H1 (cell line): ENCODE measurements around the gene MMP13. TPM values are rescaled to one million over a fixed set of nuclear protein-coding genes. Genes with fewer than 3 reads are reported as not detected.

Source experiments
- CTCF ChIA-PET: fragments of 300-600 bp; sonication (Branson Sonifier 250); formaldehyde crosslinking; loops from one replicate; lab custom pipeline; 2021; ENCODE audit not compliant: partially characterized antibody; lab: Charles Lee
- POLR2A ChIA-PET: fragments of 300-600 bp; sonication (Branson Sonifier 250); formaldehyde crosslinking; loops from one replicate; lab custom pipeline; 2021; ENCODE audit warnings: inconsistent platforms; ENCODE audit not compliant: partially characterized antibody; lab: Charles Lee
- DNase-seq, 2 experiments: peaks; one replicate each; pipeline versions ENCODE4 v3.0.0 to v3.0.0-alpha.2; 2010 to 2022; ENCODE audit warnings: low spot score in 2 of 2, low read depth in 1 of 2, mixed read lengths in 1 of 2
- FAIRE-seq: peaks from 2 replicates; lab custom pipeline; 2011; peaks lifted over from hg19 to GRCh38; lab: Jason Lieb, UNC
- H2AFZ ChIP-seq: 2 replicates; pipeline ENCODE4 v1.8.1; 2012; ENCODE audit warnings: low read length, inconsistent platforms
- H2AK5ac ChIP-seq: 2 replicates; pipeline ENCODE4 v1.6.1; 2013; ENCODE audit warnings: low read depth, low read length
- H2BK120ac ChIP-seq: replicated peaks from 2 replicates; pipeline ENCODE3; 2013; ENCODE audit warnings: low read depth, low read length, inconsistent platforms
- H2BK12ac ChIP-seq: 2 replicates; pipeline ENCODE4 v1.6.1; 2013; ENCODE audit warnings: low read depth, low read length
- H2BK15ac ChIP-seq: 2 replicates; pipeline ENCODE4 v1.6.1; 2013; ENCODE audit warnings: low read length
- H2BK20ac ChIP-seq: 2 replicates; pipeline ENCODE4 v1.6.1; 2013; ENCODE audit warnings: low read length
- H2BK5ac ChIP-seq: 2 replicates; pipeline ENCODE4 v1.6.1; 2013; ENCODE audit warnings: low read depth, low read length
- H3K14ac ChIP-seq: 2 replicates; pipeline ENCODE4 v1.6.1; 2013; ENCODE audit warnings: inconsistent platforms; ENCODE audit not compliant: insufficient read length
- H3K18ac ChIP-seq: 2 replicates; pipeline ENCODE4 v1.6.1; 2013; ENCODE audit warnings: low read length; ENCODE audit errors: extremely low read depth
- H3K23ac ChIP-seq: 2 replicates; pipeline ENCODE4 v1.6.1; 2013; ENCODE audit warnings: inconsistent platforms; ENCODE audit not compliant: insufficient read length
- H3K23me2 ChIP-seq: 2 replicates; pipeline ENCODE4 v1.6.1; 2013; ENCODE audit warnings: low read depth, low read length
- H3K27ac ChIP-seq: 2 replicates; pipeline ENCODE4 v1.6.1; 2011; ENCODE audit warnings: low read depth, low read length, inconsistent platforms
- H3K27me3 ChIP-seq, 4 experiments: replicated peaks in 1 of 4; 1 replicate in 1 of 4; 2 replicates in 3 of 4; pipeline versions ENCODE4 v1.6.1 to v1.8.1; 2011 to 2013; ENCODE audit warnings: low read length in 3 of 4, mild to moderate bottlenecking in 3 of 4, inconsistent platforms in 2 of 4, mixed read lengths in 2 of 4, moderate library complexity in 1 of 4; ENCODE audit not compliant: control insufficient read depth in 3 of 4, insufficient read depth in 3 of 4; ENCODE audit errors: extremely low read depth in 1 of 4
- H3K36me3 ChIP-seq, 4 experiments: 2 replicates each; pipeline versions ENCODE4 v1.6.1 to v1.8.1; 2011 to 2013; ENCODE audit warnings: mild to moderate bottlenecking in 4 of 4, low read length in 3 of 4, moderate library complexity in 2 of 4, control low read depth in 1 of 4, inconsistent platforms in 1 of 4; ENCODE audit not compliant: insufficient read depth in 4 of 4, control insufficient read depth in 2 of 4
- H3K4ac ChIP-seq: replicated peaks from 2 replicates; pipeline ENCODE3; 2013; ENCODE audit warnings: low read length, low read depth, mixed read lengths, inconsistent platforms; ENCODE audit not compliant: insufficient read length
- H3K4me1 ChIP-seq, 4 experiments: replicated peaks in 1 of 4; 1 replicate in 1 of 4; 2 replicates in 3 of 4; pipeline versions ENCODE4 v1.6.1 to v1.8.1; 2011 to 2013; ENCODE audit warnings: low read length in 3 of 4, inconsistent platforms in 2 of 4, mixed read lengths in 1 of 4; ENCODE audit not compliant: insufficient read depth in 4 of 4, control insufficient read depth in 3 of 4
- H3K4me2 ChIP-seq, 2 experiments: 2 replicates each; pipeline versions ENCODE4 v1.6.1 to v1.8.1; 2011 to 2013; ENCODE audit warnings: low read depth in 2 of 2, low read length in 2 of 2, control low read depth in 1 of 2, inconsistent platforms in 1 of 2, mild to moderate bottlenecking in 1 of 2; ENCODE audit not compliant: insufficient read depth in 1 of 2
- H3K4me3 ChIP-seq, 4 experiments: fragments of 200-600, 300-600 bp in 1 of 4; sonication (generic), shearing (Covaris generic), sonication (Bioruptor Twin) in 1 of 4; 2 replicates each; pipeline versions ENCODE4 v1.5.1 to v1.8.1; 2011 to 2016; ENCODE audit warnings: low read length in 4 of 4, low read depth in 3 of 4, control low read depth in 2 of 4, inconsistent platforms in 2 of 4, mild to moderate bottlenecking in 2 of 4, mixed read lengths in 1 of 4, moderate library complexity in 1 of 4; ENCODE audit not compliant: insufficient read depth in 2 of 4; ENCODE audit errors: extremely low read depth in 1 of 4
- H3K56ac ChIP-seq: replicated peaks from 2 replicates; pipeline ENCODE3; 2013; ENCODE audit warnings: low read depth, mild to moderate bottlenecking, mixed read lengths, low read length, inconsistent platforms; ENCODE audit not compliant: insufficient read length
- H3K79me1 ChIP-seq: 2 replicates; pipeline ENCODE4 v1.6.1; 2013; ENCODE audit warnings: low read depth, low read length, control low read depth
- H3K79me2 ChIP-seq, 2 experiments: 2 replicates each; pipeline versions ENCODE4 v1.6.1 to v1.8.1; 2012 to 2013; ENCODE audit warnings: low read length in 2 of 2, mild to moderate bottlenecking in 2 of 2, inconsistent platforms in 1 of 2; ENCODE audit not compliant: insufficient read depth in 2 of 2, control insufficient read depth in 1 of 2
- H3K9ac ChIP-seq, 4 experiments: replicated peaks in 1 of 4; 1 replicate in 1 of 4; 2 replicates in 3 of 4; pipeline versions ENCODE4 v1.6.1 to v1.8.1; 2011 to 2013; ENCODE audit warnings: low read depth in 3 of 4, low read length in 3 of 4, control low read depth in 2 of 4, mild to moderate bottlenecking in 2 of 4, moderate library complexity in 2 of 4, inconsistent platforms in 1 of 4; ENCODE audit errors: extremely low read depth in 1 of 4
- H3K9me3 ChIP-seq, 2 experiments: 2 replicates each; pipeline versions ENCODE4 v1.6.1 to v1.8.1; 2012 to 2013; ENCODE audit warnings: mild to moderate bottlenecking in 2 of 2, moderate library complexity in 2 of 2, control low read depth in 1 of 2, inconsistent platforms in 1 of 2, low read depth in 1 of 2, low read length in 1 of 2, mixed read lengths in 1 of 2; ENCODE audit not compliant: insufficient read depth in 2 of 2
- H4K20me1 ChIP-seq, 2 experiments: replicated peaks in 1 of 2; 2 replicates each; pipeline versions ENCODE3 to v1.8.1; 2011 to 2013; ENCODE audit warnings: inconsistent platforms in 2 of 2, low read length in 2 of 2, mild to moderate bottlenecking in 1 of 2; ENCODE audit not compliant: insufficient read depth in 2 of 2, control insufficient read depth in 1 of 2
- H4K5ac ChIP-seq: 2 replicates; pipeline ENCODE4 v1.6.1; 2013; ENCODE audit warnings: low read length, low read depth, mixed read lengths, inconsistent platforms; ENCODE audit not compliant: insufficient read length
- H4K8ac ChIP-seq: 2 replicates; pipeline ENCODE4 v1.8.0; 2013; ENCODE audit warnings: mild to moderate bottlenecking, moderate library complexity, low read length, inconsistent platforms; ENCODE audit not compliant: insufficient read depth; ENCODE audit errors: extremely low read depth
- H4K91ac ChIP-seq: replicated peaks from 2 replicates; pipeline ENCODE3; 2013; ENCODE audit warnings: low read length, mixed read lengths, inconsistent platforms; ENCODE audit not compliant: insufficient read length
- CBX5 ChIP-seq: fragments of 300-800, 300-1000 bp; sonication (generic); IDR thresholded peaks from 2 replicates; pipeline ENCODE4 v1.7.1; 2016; ENCODE audit warnings: antibody characterized with exemption, low read length, low read depth
- CREB1 ChIP-seq: IDR thresholded peaks from 2 replicates; pipeline ENCODE4 v1.6.1; 2012; ENCODE audit warnings: inconsistent platforms
- CTBP2 ChIP-seq: IDR thresholded peaks from 2 replicates; pipeline ENCODE4 v1.7.0; 2011; ENCODE audit warnings: borderline replicate concordance, mild to moderate bottlenecking, moderate library complexity, mixed read lengths, low read length; ENCODE audit not compliant: insufficient read depth, insufficient read length
- EP300 ChIP-seq, 2 experiments: IDR thresholded peaks; 1 replicate in 1 of 2; 2 replicates in 1 of 2; pipeline ENCODE4 v1.6.1; 2011 to 2012; ENCODE audit warnings: low read depth in 2 of 2, low read length in 2 of 2, mild to moderate bottlenecking in 2 of 2, borderline replicate concordance in 1 of 2, inconsistent platforms in 1 of 2, moderate library complexity in 1 of 2
- KDM1A ChIP-seq: fragments of 200-600, 300-600 bp; sonication (generic); IDR thresholded peaks from 2 replicates; pipeline ENCODE4 v1.7.1; 2016; ENCODE audit warnings: mild to moderate bottlenecking, low read length, borderline replicate concordance
- WGBS, 2 experiments: shearing (Covaris generic) in 1 of 2; methylation state at CpG; one replicate each; pipeline versions ENCODE4 v1.1.6 to v1.1.7; 2013 to 2015; ENCODE audit warnings: low lambda C conversion rate in 2 of 2, mixed read lengths in 2 of 2, inconsistent platforms in 1 of 2, low coverage in 1 of 2, missing lambda C conversion rate in 1 of 2; ENCODE audit not compliant: insufficient replicate concordance in 2 of 2, insufficient coverage in 1 of 2, insufficient read length in 1 of 2; ENCODE audit errors: extremely low coverage in 1 of 2, missing lambda C conversion rate in 1 of 2; 5-methylcytosine and 5-hydroxymethylcytosine counted together
- polyA plus RNA-seq, 7 experiments: library from polyadenylated mRNA; depleted of rRNA in 3 of 7; stranded (reverse) in 5 of 7; unstranded in 2 of 7; fragments of >200 nt in 5 of 7; fragments of 200-250 nt in 2 of 7; gene quantifications; 1 replicate in 5 of 7; 2 replicates in 1 of 7; 4 replicates in 1 of 7; pipeline versions ENCODE4 v1.2.1 to v1.2.3, GENCODE V29; 2011 to 2013; ENCODE audit warnings: missing spikeins in 2 of 7, mixed read lengths in 2 of 7
- total RNA-seq: library from RNA; stranded (reverse); fragmentation: NEBNext Ultra II Directional; extraction: Animal tissue kit (Norgen Biotek cat#: 25700); gene quantifications from 2 replicates; pipeline ENCODE4 v1.2.1, GENCODE V29; 2021
- TF ChIP-seq, protein P1 (sequence below): IDR thresholded peaks from 2 replicates; pipeline ENCODE4 v1.6.1; 2012; ENCODE audit warnings: inconsistent platforms

The MMP13 gene
- total and polyA plus RNA-seq, 2 of the 8 experiments (the other 6 are each of a cell fraction or from before 2014, with no cell fraction given): not detected

GRCh38 chr11:102991776-102992175 is 36.2 kb upstream of the MMP13 start:
- no peaks in the 10 kb centered on the region for H3K23me2 ChIP-seq
- H3K18ac ChIP-seq: no peak overlapping the region
- H2AFZ ChIP-seq: no peak overlapping the region
- no peak overlapping the region for H2AK5ac ChIP-seq
- no peak overlapping the region for H2BK5ac ChIP-seq
- no peaks in the 10 kb centered on the region for H3K36me3 ChIP-seq
- no peak overlapping the region for H3K4me2 ChIP-seq
- no peak overlapping the region for H2BK120ac ChIP-seq
- H2BK15ac ChIP-seq: no peak overlapping the region
- no peak for FAIRE-seq
- no peak overlapping the region for H2BK20ac ChIP-seq
- H3K23ac ChIP-seq: no peak overlapping the region
- no peak overlapping the region for H3K4me3 ChIP-seq
- no peaks in the 10 kb centered on the region; a peak in 1 of 7 replicates for H3K27me3 ChIP-seq
- no peaks in the 10 kb centered on the region for H3K9me3 ChIP-seq
- H3K79me1 ChIP-seq: no peaks in the 10 kb centered on the region
- H3K4me1 ChIP-seq: 0 out of 7 replicates have a peak, but pooled peaks cover 0 to 3% (median 0%) of the 10 kb centered on the region in 4 experiments
- H3K14ac ChIP-seq: no peak overlapping the region
- ChIA-PET POLR2A (no interaction called here), CTCF (no interaction called here)
- H2BK12ac ChIP-seq: no peak overlapping the region
- H3K27ac ChIP-seq: no peak overlapping the region
- no peak overlapping the region for H3K56ac ChIP-seq
- no peak for DNase-seq
- no peak overlapping the region for H3K4ac ChIP-seq
- H4K8ac ChIP-seq: no peak overlapping the region
- H3K79me2 ChIP-seq: no peaks in the 10 kb centered on the region
- WGBS, 2 experiments: 89% methylated on average over 3 of the region's 3 CpGs; no CpG with 5 or more reads in 1 of the 2 experiments
- no peak overlapping the region for H3K9ac ChIP-seq
- H4K20me1 ChIP-seq: no peaks in the 10 kb centered on the region
- H4K91ac ChIP-seq: no peak overlapping the region
- H4K5ac ChIP-seq: no peak overlapping the region
- TF ChIP-seq CTBP2 (no peak), CBX5 (no peak), CREB1 (no peak), KDM1A (no peak), EP300 (IDR thresholded peaks at IDR 0.05; ENCODE audit: borderline replicate concordance in 1 of 2, low read depth in 2 of 2, low read length in 2 of 2) (no peak)
- TF ChIP-seq, protein P1, sequence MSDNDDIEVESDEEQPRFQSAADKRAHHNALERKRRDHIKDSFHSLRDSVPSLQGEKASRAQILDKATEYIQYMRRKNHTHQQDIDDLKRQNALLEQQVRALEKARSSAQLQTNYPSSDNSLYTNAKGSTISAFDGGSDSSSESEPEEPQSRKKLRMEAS: no peak
